Loucy (cell line): ENCODE results near the gene ATP5PB.
A peak's percentile ranks its signal among the peaks of the same experiment; 100 is the strongest.

Experiments used
- H2AFZ ChIP-seq: fragments of 200-600 bp; sonication (generic); 2 replicates; pipeline ENCODE4 v1.6.0; 2016; ENCODE audit warnings: antibody characterized with exemption, mild to moderate bottlenecking, low read length, moderate library complexity
- H3F3A ChIP-seq: fragments of 200-600 bp; 2 replicates; pipeline ENCODE4 v1.6.0; 2016; ENCODE audit warnings: antibody characterized with exemption, low read depth, mild to moderate bottlenecking
- H3K27me3 ChIP-seq: fragments of 200-600 bp; sonication (generic); 2 replicates; pipeline ENCODE4 v1.6.1; 2014; ENCODE audit warnings: low read length, mild to moderate bottlenecking; ENCODE audit not compliant: insufficient read depth, poor library complexity, severe bottlenecking
- H3K36me3 ChIP-seq: fragments of 200-600 bp; sonication (generic); 2 replicates; pipeline ENCODE4 v1.6.1; 2016; ENCODE audit warnings: low read length; ENCODE audit not compliant: insufficient read depth
- H3K4me1 ChIP-seq: fragments of 200-600 bp; sonication (generic); 2 replicates; pipeline ENCODE4 v1.5.1; 2014; ENCODE audit warnings: low read length, mild to moderate bottlenecking; ENCODE audit not compliant: insufficient read depth, poor library complexity, severe bottlenecking
- H3K4me2 ChIP-seq: fragments of 200-600 bp; sonication (generic); 2 replicates; pipeline ENCODE4 v1.6.0; 2014; ENCODE audit warnings: antibody characterized with exemption, low read length, low read depth, mild to moderate bottlenecking; ENCODE audit not compliant: poor library complexity, severe bottlenecking
- H3K4me3 ChIP-seq: fragments of 200-600 bp; sonication (generic); 2 replicates; pipeline ENCODE4 v1.5.1; 2014; ENCODE audit warnings: low read length, mild to moderate bottlenecking, mixed read lengths; ENCODE audit not compliant: poor library complexity, severe bottlenecking
- H3K79me2 ChIP-seq: fragments of 200-600 bp; sonication (generic); 2 replicates; pipeline ENCODE4 v1.6.1; 2014; ENCODE audit warnings: low read length; ENCODE audit not compliant: insufficient read depth
- H3K9ac ChIP-seq: fragments of 200-600 bp; sonication (generic); 2 replicates; pipeline ENCODE4 v1.6.0; 2014; ENCODE audit warnings: mild to moderate bottlenecking, low read depth, low read length, moderate library complexity; ENCODE audit not compliant: poor library complexity, severe bottlenecking
- H3K9me2 ChIP-seq: fragments of 200-600 bp; sonication (generic); replicated peaks from 2 replicates; pipeline ENCODE4 v1.6.1; 2016; ENCODE audit warnings: low read depth, low read length, mixed read lengths
- H3K9me3 ChIP-seq: fragments of 200-600 bp; sonication (generic); 2 replicates; pipeline ENCODE4 v1.6.1; 2014; ENCODE audit warnings: mild to moderate bottlenecking, antibody characterized with exemption, low read length, low read depth; ENCODE audit not compliant: insufficient read depth
- H4K20me1 ChIP-seq: fragments of 200-600 bp; sonication (generic); 2 replicates; pipeline ENCODE4 v1.6.0; 2014; ENCODE audit warnings: antibody characterized with exemption, low read length, mild to moderate bottlenecking; ENCODE audit not compliant: insufficient read depth, poor library complexity, severe bottlenecking
- CTCF ChIP-seq: fragments of 200-600 bp; sonication (generic); conservative IDR thresholded peaks from 2 replicates; pipeline ENCODE4 v1.5.1; 2014; ENCODE audit warnings: mild to moderate bottlenecking, antibody characterized with exemption, low read length
- EZH2phosphoT487 ChIP-seq: fragments of 200-600 bp; IDR thresholded peaks from 2 replicates; pipeline ENCODE4 v1.6.1; 2018; ENCODE audit warnings: antibody characterized with exemption, mild to moderate bottlenecking, moderate library complexity, borderline replicate concordance

The ATP5PB gene

DNA sequence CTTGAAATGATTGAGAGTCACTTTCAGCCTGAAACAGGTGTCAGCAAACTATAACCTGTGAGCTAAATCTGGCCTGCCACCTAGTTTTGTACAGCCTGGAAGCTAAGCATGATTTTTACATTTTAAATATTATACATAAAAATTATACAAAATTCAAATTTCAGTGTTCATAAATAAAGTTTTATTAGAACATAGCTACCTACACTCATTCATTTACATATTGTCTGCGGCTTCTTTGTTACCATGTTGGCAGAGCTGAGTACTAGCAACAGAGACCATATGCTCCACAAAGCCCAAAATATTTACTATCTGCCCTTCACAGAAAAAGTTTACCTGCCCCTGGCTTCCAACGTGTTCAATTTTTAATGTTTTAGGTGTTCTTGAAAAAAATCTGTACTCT lies 16.5 kb downstream of the ATP5PB start:
- H3K79me2 ChIP-seq = no peaks in the 10 kb centered on the region
- H3K9ac ChIP-seq = no peak overlapping the region
- peaks cover 2% of the 10 kb centered on the region; the same call in 1 of the 2 replicates for H3F3A ChIP-seq
- no peaks in the 10 kb centered on the region for H3K9me2 ChIP-seq
- no peak overlapping the region for H2AFZ ChIP-seq
- H3K9me3 ChIP-seq = no peaks in the 10 kb centered on the region
- H3K4me1 ChIP-seq = peaks cover 15% of the 10 kb centered on the region
- no peak overlapping the region for H3K4me2 ChIP-seq
- TF ChIP-seq CTCF (no peak), EZH2phosphoT487 (no peak)
- H3K4me3 ChIP-seq = no peak overlapping the region
- H3K36me3 ChIP-seq = peaks cover 21% of the 10 kb centered on the region; the same call in 1 of the 2 replicates
- H3K27me3 ChIP-seq = no peaks in the 10 kb centered on the region
- no peaks in the 10 kb centered on the region for H4K20me1 ChIP-seq

DNA sequence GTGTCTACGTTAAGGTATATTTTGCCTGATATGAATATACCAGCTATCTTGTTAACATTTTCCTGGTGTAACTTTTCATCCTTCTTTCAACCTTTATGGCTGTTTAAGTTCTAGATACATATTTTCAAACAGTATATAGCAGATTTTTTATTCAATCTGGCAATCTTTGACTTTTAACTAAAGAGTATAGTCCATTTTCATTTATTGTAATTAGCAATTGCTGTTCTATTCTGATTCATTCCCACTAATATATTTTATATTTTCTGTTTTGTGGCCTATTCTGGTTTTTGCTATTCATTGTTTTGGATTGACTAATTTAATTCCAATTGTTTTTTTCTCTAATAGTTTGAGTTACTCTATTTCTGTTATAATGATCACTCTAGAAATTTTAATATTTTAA lies 17.2 kb downstream of the ATP5PB start:
- Histone ChIP-seq H2AFZ (no peak overlapping the region), H3K4me3 (no peak overlapping the region), H3K27me3 (no peaks in the 10 kb centered on the region), H3K9me2 (no peaks in the 10 kb centered on the region), H3K36me3 (peaks cover 14% of the 10 kb centered on the region; the same call in 1 of the 2 replicates), H3K9me3 (no peaks in the 10 kb centered on the region), H3K9ac (no peak overlapping the region), H4K20me1 (no peaks in the 10 kb centered on the region), H3F3A (peaks cover 4% of the 10 kb centered on the region; the same call in 1 of the 2 replicates), H3K4me2 (no peak overlapping the region), H3K4me1 (peaks cover 22% of the 10 kb centered on the region), H3K79me2 (no peaks in the 10 kb centered on the region)
- TF ChIP-seq EZH2phosphoT487 (no peak), CTCF (no peak)

DNA sequence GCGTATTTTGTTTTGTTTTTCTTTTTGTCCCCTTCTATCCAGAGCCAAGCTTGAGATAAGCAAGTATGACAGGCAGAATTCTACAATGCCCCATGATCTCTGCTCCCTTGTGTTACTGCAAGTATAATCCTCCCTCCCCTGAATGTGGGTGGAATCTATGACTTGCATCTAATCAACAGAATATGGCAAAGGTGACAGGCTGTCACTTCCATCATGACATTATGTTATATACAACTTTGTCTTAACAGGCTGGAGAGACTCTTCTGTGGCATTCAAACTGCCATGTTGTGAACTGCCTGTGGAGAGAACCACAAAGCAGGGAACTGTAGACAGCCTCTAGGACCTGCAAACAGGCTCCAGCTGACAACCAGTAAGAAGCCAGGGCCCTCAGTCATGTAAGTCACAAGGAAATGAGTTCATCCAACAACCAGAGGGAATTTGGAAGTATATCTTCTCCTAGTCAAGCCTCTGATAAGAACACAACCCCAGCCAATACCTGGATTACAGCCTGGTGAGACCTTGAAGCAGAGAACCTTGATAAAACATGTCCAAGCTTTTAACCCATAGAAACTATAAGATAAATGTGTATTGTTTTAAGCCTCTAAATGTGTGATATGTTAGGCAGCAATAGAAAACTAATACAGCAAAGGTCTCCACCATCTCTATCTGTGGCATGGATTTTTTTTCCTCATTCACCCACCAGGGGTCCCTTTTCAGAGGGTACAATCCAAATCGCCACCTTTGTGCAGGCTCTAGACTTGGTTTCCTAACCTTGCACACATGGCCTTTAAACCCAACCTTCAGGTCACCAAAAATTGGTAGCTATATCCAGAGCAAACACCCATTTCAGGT lies 18.8 kb downstream of the ATP5PB start:
- Histone ChIP-seq H4K20me1 (no peaks in the 10 kb centered on the region), H3K36me3 (no peaks in the 10 kb centered on the region; the same call in 1 of the 2 replicates), H2AFZ (no peak overlapping the region), H3F3A (peaks cover 4% of the 10 kb centered on the region; the same call in 1 of the 2 replicates), H3K4me3 (no peak overlapping the region), H3K27me3 (no peaks in the 10 kb centered on the region), H3K4me1 (peaks cover 25% of the 10 kb centered on the region), H3K9ac (no peak overlapping the region), H3K4me2 (no peak overlapping the region), H3K9me2 (no peaks in the 10 kb centered on the region), H3K79me2 (no peaks in the 10 kb centered on the region), H3K9me3 (no peaks in the 10 kb centered on the region)
- TF ChIP-seq CTCF (peak; percentile 49), EZH2phosphoT487 (no peak)
